ENCODE measurements around the gene DTX3. TPM values are rescaled to one million over a fixed set of nuclear protein-coding genes. Genes with fewer than 3 reads are reported as not detected.

The DTX3 gene
- total and polyA plus RNA-seq, 7 donors: 3.5 to 9.1 (median 4.5) TPM

- peak; percentile 2 to 50 (median 20) for ATAC-seq
- 2 to 5% (median 3%) methylated on average over 42 of the region's 42 CpGs for WGBS, 3 donors
- Histone ChIP-seq H3K27ac (no peak overlapping the region), H3K27me3 (ENCODE audit: insufficient read depth in 3 of 3, low read length in 2 of 3) (peaks cover 0 to 64% (median 12%) of the 10 kb centered on the region in 3 donors), H3K36me3 (ENCODE audit: insufficient read depth in 1 of 2, low read depth in 1 of 2) (no peaks in the 10 kb centered on the region), H3K4me3 (peak overlapping the region; percentile 61), H3K4me1 (peaks cover 7% of the 10 kb centered on the region), H3K9me3 (no peaks in the 10 kb centered on the region)
- peak; percentile 24 to 66 for DNase-seq
- intact Hi-C loops (cut with DNase I): loop anchor here (1.0 to 10.0 kb wide), 4 partner anchors 37 to 159 kb away; no protein-coding TSS in a partner anchor
- no peak for TF ChIP-seq CTCF (IDR thresholded peaks at IDR 0.05)
These were observed 16.4 kb downstream of the DTX3 start for GRCh38 chr12:57620936-57621496.

- Histone ChIP-seq H3K9me3 (no peaks in the 10 kb centered on the region), H3K36me3 (ENCODE audit: insufficient read depth in 1 of 2, low read depth in 1 of 2) (peaks cover 0 to 4% of the 10 kb centered on the region in 2 donors), H3K27ac (no peak overlapping the region), H3K4me1 (peaks cover 7% of the 10 kb centered on the region), H3K4me3 (peak overlapping the region; percentile 61), H3K27me3 (ENCODE audit: insufficient read depth in 3 of 3, low read length in 2 of 3) (peaks cover 0 to 64% (median 12%) of the 10 kb centered on the region in 3 donors)
- TF ChIP-seq CTCF (IDR thresholded peaks at IDR 0.05): peak; percentile 91
- intact Hi-C loops (cut with DNase I): loop anchor here (1.0 to 10.0 kb wide), 4 partner anchors 37 to 159 kb away; no protein-coding TSS in a partner anchor
- ATAC-seq (peak; percentile 78 to 85 (median 82)), DNase-seq (peak; percentile 64 to 81)
- 1 to 2% (median 2%) methylated on average over 45 to 49 of the region's 49 CpGs for WGBS, 3 donors
These were observed 17.1 kb downstream of the DTX3 start for GRCh38 chr12:57621497-57622292.

- 85% methylated on average over 9 of the region's 9 CpGs for WGBS, 3 donors
- Histone ChIP-seq H3K27ac (no peak overlapping the region), H3K9me3 (no peaks in the 10 kb centered on the region), H3K4me1 (peaks cover 7% of the 10 kb centered on the region), H3K36me3 (ENCODE audit: insufficient read depth in 1 of 2, low read depth in 1 of 2) (peaks cover 0 to 9% of the 10 kb centered on the region in 2 donors), H3K4me3 (no peak overlapping the region), H3K27me3 (ENCODE audit: insufficient read depth in 3 of 3, low read length in 2 of 3) (peaks cover 0 to 59% (median 12%) of the 10 kb centered on the region in 3 donors)
- intact Hi-C loops (cut with DNase I): loop anchor here (5.0 to 10.0 kb wide), 2 partner anchors 158 to 160 kb away; no protein-coding TSS in a partner anchor
- TF ChIP-seq CTCF (IDR thresholded peaks at IDR 0.05): no peak
- DNase-seq (no peak), ATAC-seq (no peak)
These were observed 17.9 kb downstream of the DTX3 start for GRCh38 chr12:57622293-57623245.

DNA sequence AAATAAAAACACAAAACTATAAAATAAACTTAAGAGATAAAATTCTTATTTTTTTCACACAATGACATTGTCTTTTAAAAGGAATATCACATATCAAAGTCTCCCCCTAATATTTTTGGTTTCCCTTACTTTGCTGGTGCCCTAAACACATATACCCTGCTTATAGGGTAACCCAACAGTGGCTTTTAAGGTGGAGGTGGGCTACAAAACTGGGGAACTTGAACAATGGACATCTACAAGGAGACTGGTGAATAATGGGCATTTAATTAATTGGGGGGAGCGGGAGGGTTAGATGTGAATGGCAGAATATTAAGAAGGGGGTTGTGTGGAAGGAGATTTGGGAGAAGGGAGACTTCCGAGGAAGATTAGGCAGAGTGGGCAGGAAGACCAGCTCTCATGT lies 18.8 kb downstream of the DTX3 start:
- no peak for ATAC-seq
- DNase-seq: no peak
- intact Hi-C loops (cut with DNase I): loop anchor here (5.0 to 10.0 kb wide), 2 partner anchors 159 to 161 kb away; no protein-coding TSS in a partner anchor
- Histone ChIP-seq H3K27ac (no peak overlapping the region), H3K4me1 (peaks cover 7% of the 10 kb centered on the region), H3K27me3 (ENCODE audit: insufficient read depth in 3 of 3, low read length in 2 of 3) (peaks cover 0 to 56% (median 13%) of the 10 kb centered on the region in 3 donors), H3K36me3 (ENCODE audit: insufficient read depth in 1 of 2, low read depth in 1 of 2) (peaks cover 0 to 17% of the 10 kb centered on the region in 2 donors), H3K9me3 (no peaks in the 10 kb centered on the region), H3K4me3 (no peak overlapping the region)
- no peak for TF ChIP-seq CTCF (IDR thresholded peaks at IDR 0.05)
- 73 to 84% (median 81%) methylated on average over 2 of the region's 2 CpGs for WGBS, 3 donors

Data from psoas muscle (tissue), 8 donors.